SK-N-SH (cell line): ENCODE measurements around the gene PLEKHG5. TPM values are rescaled to one million over a fixed set of nuclear protein-coding genes. Genes with fewer than 3 reads are reported as not detected.
A peak's percentile ranks its signal among the peaks of the same experiment; 100 is the strongest.

Source experiments
- CTCF ChIA-PET: fragments of 300-600, 350-600 bp; formaldehyde crosslinking; extraction: SDS; loops from one replicate; lab custom pipeline; 2021; lab: Yijun Ruan, JAX
- POLR2A ChIA-PET: fragments of 350-600 bp; sonication (Branson Sonifier 250); formaldehyde crosslinking; extraction: SDS; loops from one replicate; lab custom pipeline; 2020; ENCODE audit warnings: antibody characterized with exemption, inconsistent platforms; lab: Yijun Ruan, JAX
- DNase-seq: peaks from one replicate; pipeline ENCODE4 v3.0.0; 2012
- H2AFZ ChIP-seq: fragments of 200-600 bp; sonication (generic); 2 replicates; pipeline ENCODE4 v1.8.1; 2016; ENCODE audit warnings: antibody characterized with exemption, mild to moderate bottlenecking, low read depth
- H3F3A ChIP-seq: fragments of 200-600 bp; sonication (generic); replicated peaks from 2 replicates; pipeline ENCODE3; 2016; ENCODE audit warnings: antibody characterized with exemption, mild to moderate bottlenecking; ENCODE audit not compliant: insufficient read depth
- H3K27ac ChIP-seq, 2 experiments: fragments of 200-500 bp in 1 of 2; fragments of 200-600 bp in 1 of 2; sonication (Bioruptor generic) in 1 of 2; sonication (generic), shearing (Covaris generic) in 1 of 2; 2 replicates each; pipeline versions ENCODE4 v1.5.1 to v1.6.1; 2014 to 2016; ENCODE audit warnings: low read depth in 2 of 2, inconsistent platforms in 1 of 2, low read length in 1 of 2, mild to moderate bottlenecking in 1 of 2, mixed read lengths in 1 of 2
- H3K27me3 ChIP-seq: fragments of 200-600 bp; sonication (generic), shearing (Covaris generic); 2 replicates; pipeline ENCODE4 v1.6.1; 2016; ENCODE audit warnings: mixed run types; ENCODE audit not compliant: insufficient read depth
- H3K36me3 ChIP-seq, 2 experiments: fragments of 200-500 bp in 1 of 2; fragments of 200-600 bp in 1 of 2; sonication (Bioruptor generic) in 1 of 2; sonication (generic) in 1 of 2; replicated peaks in 1 of 2; 2 replicates each; pipeline versions ENCODE3 to v1.5.1; 2014 to 2016; ENCODE audit warnings: low read length in 1 of 2, mild to moderate bottlenecking in 1 of 2; ENCODE audit not compliant: insufficient read depth in 2 of 2, control insufficient read depth in 1 of 2
- H3K4me1 ChIP-seq, 2 experiments: fragments of 200-500 bp in 1 of 2; fragments of 200-600 bp in 1 of 2; sonication (Bioruptor generic) in 1 of 2; sonication (generic), shearing (Covaris generic) in 1 of 2; 2 replicates each; pipeline versions ENCODE4 v1.5.1 to v1.6.1; 2014 to 2016; ENCODE audit warnings: low read depth in 1 of 2, low read length in 1 of 2, mixed run types in 1 of 2; ENCODE audit not compliant: insufficient read depth in 2 of 2, control insufficient read depth in 1 of 2
- H3K4me2 ChIP-seq: fragments of 200-600 bp; sonication (generic), shearing (Covaris generic); 2 replicates; pipeline ENCODE4 v1.6.1; 2017; ENCODE audit warnings: mixed run types
- H3K4me3 ChIP-seq, 2 experiments: fragments of 200-500 bp in 1 of 2; fragments of 200-600 bp in 1 of 2; sonication (Bioruptor generic) in 1 of 2; sonication (generic), shearing (Covaris generic) in 1 of 2; 2 replicates each; pipeline versions ENCODE4 v1.5.1 to v1.8.1; 2014 to 2016; ENCODE audit warnings: low read depth in 2 of 2, inconsistent platforms in 1 of 2, low read length in 1 of 2, mild to moderate bottlenecking in 1 of 2, mixed read lengths in 1 of 2, moderate library complexity in 1 of 2
- H3K79me2 ChIP-seq: fragments of 200-600 bp; sonication (generic); 2 replicates; pipeline ENCODE4 v1.8.1; 2017; ENCODE audit warnings: mild to moderate bottlenecking; ENCODE audit not compliant: insufficient read depth
- H3K9ac ChIP-seq: fragments of 200-600 bp; sonication (generic); 2 replicates; pipeline ENCODE4 v1.6.1; 2017; ENCODE audit warnings: mixed run types
- H3K9me2 ChIP-seq: fragments of 200-600 bp; sonication (generic); 2 replicates; pipeline ENCODE4 v1.6.1; 2017; ENCODE audit warnings: mixed run types
- H3K9me3 ChIP-seq: fragments of 200-600 bp; sonication (generic); 2 replicates; pipeline ENCODE4 v1.6.1; 2017; ENCODE audit warnings: mixed run types, mild to moderate bottlenecking, moderate library complexity
- H4K20me1 ChIP-seq: fragments of 200-600 bp; sonication (generic); 2 replicates; pipeline ENCODE4 v1.6.1; 2017; ENCODE audit warnings: mild to moderate bottlenecking, mixed run types; ENCODE audit not compliant: insufficient read depth
- EP300 ChIP-seq, 2 experiments: IDR thresholded peaks; 2 replicates each; pipeline versions ENCODE4 v1.4.0 to v1.6.1; 2012; ENCODE audit warnings: borderline replicate concordance in 1 of 2, low read depth in 1 of 2, low read length in 1 of 2
- FOSL2 ChIP-seq: IDR thresholded peaks from 2 replicates; pipeline ENCODE4 v1.4.0; 2012; ENCODE audit warnings: low read depth, mild to moderate bottlenecking, moderate library complexity, borderline replicate concordance
- FOXM1 ChIP-seq: IDR thresholded peaks from 2 replicates; pipeline ENCODE4 v1.4.0; 2012; ENCODE audit warnings: low read depth, mild to moderate bottlenecking
- JUND ChIP-seq: IDR thresholded peaks from 2 replicates; pipeline ENCODE4 v1.4.0; 2012
- MAX ChIP-seq: IDR thresholded peaks from 2 replicates; pipeline ENCODE4 v1.4.0; 2012; ENCODE audit warnings: low read depth
- RAD21 ChIP-seq: IDR thresholded peaks from 2 replicates; pipeline ENCODE4 v1.6.1; 2012; ENCODE audit warnings: mild to moderate bottlenecking, low read length
- RCOR1 ChIP-seq: fragments of 150-350 bp; IDR thresholded peaks from 2 replicates; pipeline ENCODE4 v1.6.1; 2017; ENCODE audit warnings: antibody characterized with exemption, low read length
- YY1 ChIP-seq: IDR thresholded peaks from 2 replicates; pipeline ENCODE4 v1.4.0; 2012; ENCODE audit warnings: low read depth, mild to moderate bottlenecking
- WGBS: methylation state at CpG from one replicate; pipeline ENCODE4 v1.1.6; 2017; ENCODE audit warnings: low lambda C conversion rate; 5-methylcytosine and 5-hydroxymethylcytosine counted together
- polyA plus RNA-seq, 3 experiments: library from polyadenylated mRNA; depleted of rRNA; stranded (reverse); fragments of >200 nt; gene quantifications; 2 replicates each; pipeline ENCODE4 v1.2.3, GENCODE V29; 2012
- TF ChIP-seq, protein P1 (sequence below): IDR thresholded peaks from 2 replicates; pipeline ENCODE4 v1.4.0; 2012; ENCODE audit warnings: low read depth, borderline replicate concordance
- TF ChIP-seq, protein P2 (sequence below): IDR thresholded peaks from 2 replicates; pipeline ENCODE4; 2012
- TF ChIP-seq, protein P3 (sequence below): IDR thresholded peaks from 2 replicates; pipeline ENCODE4 v1.6.1; 2012; ENCODE audit warnings: mild to moderate bottlenecking, low read depth, low read length, moderate library complexity

PLEKHG5 gene
- polyA plus RNA-seq, 1 of the 3 experiments (the other 2 are of a cell fraction): 14.9 TPM

DNA sequence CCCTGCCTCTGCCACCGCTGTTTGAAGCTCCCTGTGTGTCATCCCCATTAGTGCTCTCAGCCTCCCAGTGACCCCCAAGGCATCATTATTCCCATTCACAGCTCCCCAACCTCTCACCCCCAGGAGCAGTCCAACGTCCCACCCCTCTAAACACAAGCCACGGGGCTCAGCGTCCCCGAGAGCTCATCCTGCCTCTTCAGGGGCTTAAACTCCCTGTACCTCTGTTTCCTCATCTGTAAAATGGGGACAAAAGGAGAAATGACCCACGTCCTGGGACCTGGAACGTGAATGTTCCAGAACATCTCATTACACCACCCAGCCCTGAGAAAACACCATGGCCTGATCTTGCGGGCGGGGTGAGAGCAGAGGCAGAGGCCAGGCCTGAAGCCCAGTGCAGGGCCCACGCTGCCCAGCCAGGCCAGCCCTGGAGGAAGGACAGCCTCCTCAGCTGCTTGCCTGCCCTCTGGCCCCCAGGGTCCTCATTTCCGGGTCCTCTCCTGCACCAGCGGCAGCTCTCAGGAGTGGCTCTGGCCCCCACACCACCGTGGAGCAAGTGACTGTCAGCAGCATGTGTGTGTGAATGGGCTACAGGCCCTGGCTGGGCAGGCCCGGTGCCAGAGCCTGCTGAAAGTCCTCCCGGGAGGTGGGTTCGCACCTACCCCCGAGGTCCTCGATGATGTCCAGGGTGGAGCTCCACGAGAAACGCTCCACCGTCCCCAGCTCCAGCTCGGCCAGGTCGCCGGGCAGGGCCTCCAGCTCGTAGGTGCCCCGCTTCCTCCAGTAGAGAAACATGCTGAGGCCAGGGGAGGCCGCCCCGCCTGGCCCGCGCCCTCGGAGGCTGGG is 14.1 kb upstream of the PLEKHG5 start:
- CTCF ChIA-PET: interaction anchor here (1.8 to 17.4 kb wide), 3 partner anchors 10 to 18 kb away, joined by 8 to 211 read pairs (median 14); partner anchors contain the start of gene PLEKHG5
- Histone ChIP-seq H3K9me3 (no peaks in the 10 kb centered on the region), H3K9me2 (no peaks in the 10 kb centered on the region)

More for the DNA sequence above, 14.1 kb upstream of the PLEKHG5 start:
- no peak overlapping the region for H3K4me2 ChIP-seq
- no peak overlapping the region for H2AFZ ChIP-seq
- no peaks in the 10 kb centered on the region for H3F3A ChIP-seq
- no peak overlapping the region for H3K9ac ChIP-seq
- peak; percentile 23 for DNase-seq
- WGBS: 82% methylated on average over 8 of the region's 31 CpGs
- no peak overlapping the region for H3K4me3 ChIP-seq
- no peaks in the 10 kb centered on the region for H4K20me1 ChIP-seq
- no peaks in the 10 kb centered on the region for H3K27me3 ChIP-seq
- no peaks in the 10 kb centered on the region for H3K36me3 ChIP-seq
- POLR2A ChIA-PET: no interaction called here
- TF ChIP-seq, protein P1, sequence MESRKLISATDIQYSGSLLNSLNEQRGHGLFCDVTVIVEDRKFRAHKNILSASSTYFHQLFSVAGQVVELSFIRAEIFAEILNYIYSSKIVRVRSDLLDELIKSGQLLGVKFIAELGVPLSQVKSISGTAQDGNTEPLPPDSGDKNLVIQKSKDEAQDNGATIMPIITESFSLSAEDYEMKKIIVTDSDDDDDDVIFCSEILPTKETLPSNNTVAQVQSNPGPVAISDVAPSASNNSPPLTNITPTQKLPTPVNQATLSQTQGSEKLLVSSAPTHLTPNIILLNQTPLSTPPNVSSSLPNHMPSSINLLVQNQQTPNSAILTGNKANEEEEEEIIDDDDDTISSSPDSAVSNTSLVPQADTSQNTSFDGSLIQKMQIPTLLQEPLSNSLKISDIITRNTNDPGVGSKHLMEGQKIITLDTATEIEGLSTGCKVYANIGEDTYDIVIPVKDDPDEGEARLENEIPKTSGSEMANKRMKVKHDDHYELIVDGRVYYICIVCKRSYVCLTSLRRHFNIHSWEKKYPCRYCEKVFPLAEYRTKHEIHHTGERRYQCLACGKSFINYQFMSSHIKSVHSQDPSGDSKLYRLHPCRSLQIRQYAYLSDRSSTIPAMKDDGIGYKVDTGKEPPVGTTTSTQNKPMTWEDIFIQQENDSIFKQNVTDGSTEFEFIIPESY: no peak
- TF ChIP-seq FOXM1 (no peak), EP300 (IDR thresholded peaks at IDR 0.05; ENCODE audit: borderline replicate concordance in 1 of 2, low read depth in 1 of 2, low read length in 1 of 2) (no peak), JUND (no peak), MAX (no peak), FOSL2 (no peak), RCOR1 (no peak), RAD21 (no peak), YY1 (no peak)
- TF ChIP-seq, protein P2, sequence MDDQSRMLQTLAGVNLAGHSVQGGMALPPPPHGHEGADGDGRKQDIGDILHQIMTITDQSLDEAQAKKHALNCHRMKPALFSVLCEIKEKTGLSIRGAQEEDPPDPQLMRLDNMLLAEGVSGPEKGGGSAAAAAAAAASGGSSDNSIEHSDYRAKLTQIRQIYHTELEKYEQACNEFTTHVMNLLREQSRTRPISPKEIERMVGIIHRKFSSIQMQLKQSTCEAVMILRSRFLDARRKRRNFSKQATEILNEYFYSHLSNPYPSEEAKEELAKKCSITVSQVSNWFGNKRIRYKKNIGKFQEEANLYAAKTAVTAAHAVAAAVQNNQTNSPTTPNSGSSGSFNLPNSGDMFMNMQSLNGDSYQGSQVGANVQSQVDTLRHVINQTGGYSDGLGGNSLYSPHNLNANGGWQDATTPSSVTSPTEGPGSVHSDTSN: no peak
- TF ChIP-seq, protein P3, sequence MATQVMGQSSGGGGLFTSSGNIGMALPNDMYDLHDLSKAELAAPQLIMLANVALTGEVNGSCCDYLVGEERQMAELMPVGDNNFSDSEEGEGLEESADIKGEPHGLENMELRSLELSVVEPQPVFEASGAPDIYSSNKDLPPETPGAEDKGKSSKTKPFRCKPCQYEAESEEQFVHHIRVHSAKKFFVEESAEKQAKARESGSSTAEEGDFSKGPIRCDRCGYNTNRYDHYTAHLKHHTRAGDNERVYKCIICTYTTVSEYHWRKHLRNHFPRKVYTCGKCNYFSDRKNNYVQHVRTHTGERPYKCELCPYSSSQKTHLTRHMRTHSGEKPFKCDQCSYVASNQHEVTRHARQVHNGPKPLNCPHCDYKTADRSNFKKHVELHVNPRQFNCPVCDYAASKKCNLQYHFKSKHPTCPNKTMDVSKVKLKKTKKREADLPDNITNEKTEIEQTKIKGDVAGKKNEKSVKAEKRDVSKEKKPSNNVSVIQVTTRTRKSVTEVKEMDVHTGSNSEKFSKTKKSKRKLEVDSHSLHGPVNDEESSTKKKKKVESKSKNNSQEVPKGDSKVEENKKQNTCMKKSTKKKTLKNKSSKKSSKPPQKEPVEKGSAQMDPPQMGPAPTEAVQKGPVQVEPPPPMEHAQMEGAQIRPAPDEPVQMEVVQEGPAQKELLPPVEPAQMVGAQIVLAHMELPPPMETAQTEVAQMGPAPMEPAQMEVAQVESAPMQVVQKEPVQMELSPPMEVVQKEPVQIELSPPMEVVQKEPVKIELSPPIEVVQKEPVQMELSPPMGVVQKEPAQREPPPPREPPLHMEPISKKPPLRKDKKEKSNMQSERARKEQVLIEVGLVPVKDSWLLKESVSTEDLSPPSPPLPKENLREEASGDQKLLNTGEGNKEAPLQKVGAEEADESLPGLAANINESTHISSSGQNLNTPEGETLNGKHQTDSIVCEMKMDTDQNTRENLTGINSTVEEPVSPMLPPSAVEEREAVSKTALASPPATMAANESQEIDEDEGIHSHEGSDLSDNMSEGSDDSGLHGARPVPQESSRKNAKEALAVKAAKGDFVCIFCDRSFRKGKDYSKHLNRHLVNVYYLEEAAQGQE: no peak
- peaks cover 0 to 89% of the 10 kb centered on the region in 2 experiments; a peak in 2 of 4 replicates for H3K4me1 ChIP-seq
- H3K27ac ChIP-seq: peak overlapping the region in 1 of 2 experiments; percentile 93; a peak in 1 of 4 replicates
- H3K79me2 ChIP-seq: no peaks in the 10 kb centered on the region
